ENCODE results near the gene AAMP. TPM values are rescaled to one million over a fixed set of nuclear protein-coding genes. Genes with fewer than 3 reads are reported as not detected.

Gene AAMP
- total RNA-seq, 4 donors from 2014 or later: 104 to 169 (median 144) TPM

DNA sequence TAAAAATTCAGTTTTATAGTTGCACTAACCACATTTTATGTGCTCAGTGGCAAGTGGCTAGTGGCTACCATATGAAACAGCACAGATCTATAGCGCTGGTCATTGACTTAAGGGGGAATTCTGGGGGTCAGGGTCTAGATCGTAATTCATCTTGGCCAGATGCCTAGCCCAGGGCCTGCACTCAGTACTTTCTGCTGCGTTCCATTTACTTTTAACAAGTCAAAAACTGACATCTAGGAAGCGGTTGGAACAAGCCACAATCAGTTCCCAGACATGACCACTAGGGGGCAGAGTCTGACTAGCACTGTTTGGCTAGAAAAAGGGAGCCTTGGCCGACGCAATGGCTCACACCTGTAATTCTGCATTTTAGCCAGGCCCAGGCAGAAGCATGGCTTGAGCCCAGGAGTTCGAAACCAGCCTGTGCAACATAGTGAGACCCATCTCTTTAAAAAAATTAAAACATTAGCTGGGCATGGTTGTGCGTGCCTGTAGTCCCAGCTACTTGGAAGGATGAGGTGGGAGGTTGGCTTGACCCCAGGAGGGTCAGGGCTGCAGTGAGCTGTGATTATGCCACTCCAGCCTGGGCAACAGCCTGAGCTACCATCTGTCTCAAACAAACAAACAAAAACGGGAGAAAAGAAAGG, 31.4 kb upstream of the AAMP start:
- WGBS: 11% methylated on average over 9 of the region's 9 CpGs
- Histone ChIP-seq H3K4me3 (no peak overlapping the region), H3K27ac (replicated peaks in 1 of 4) (no peak overlapping the region), H3K4me1 (peaks cover 0 to 7% (median 3%) of the 10 kb centered on the region in 4 donors), H3K27me3 (no peaks in the 10 kb centered on the region), H3K36me3 (no peaks in the 10 kb centered on the region), H3K9me3 (no peaks in the 10 kb centered on the region)
- TF ChIP-seq POLR2A (IDR thresholded peaks at IDR 0.05; ENCODE audit: low read depth): no peak
- TF ChIP-seq EP300 (IDR thresholded peaks at IDR 0.05): no peak
- TF ChIP-seq POLR2AphosphoS5 (IDR thresholded peaks at IDR 0.05): peak; percentile 25 to 78
- TF ChIP-seq CTCF (IDR thresholded peaks at IDR 0.05): peak; percentile 97 to 99 (median 98)
- DNase-seq (ENCODE audit: extremely low spot score): peak; percentile 97
- intact Hi-C loops (cut with DNase I): loop anchor here (5.0 kb wide), 3 partner anchors 56 to 166 kb away; partner anchors contain the start of gene CATIP

DNA sequence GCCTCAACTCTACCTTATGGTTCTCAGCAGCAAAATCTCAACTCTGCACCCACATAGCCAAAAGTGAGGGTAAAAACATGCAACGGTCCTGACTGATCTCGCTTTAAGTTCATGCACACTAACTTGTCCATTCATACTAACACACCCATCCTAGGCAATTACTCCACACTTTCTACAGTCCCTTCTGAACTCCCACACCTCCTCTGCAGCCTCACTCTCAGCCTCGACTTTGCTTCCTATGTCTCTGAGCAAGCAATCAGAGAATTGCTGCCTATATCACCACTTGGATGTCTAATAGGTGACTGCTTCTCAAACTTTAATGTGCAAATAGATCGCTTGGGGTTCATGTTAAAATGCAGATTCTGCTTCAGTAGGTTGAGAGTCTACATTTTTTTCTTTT, 30.2 kb upstream of the AAMP start:
- Histone ChIP-seq H3K4me1 (peaks cover 0 to 7% (median 3%) of the 10 kb centered on the region in 4 donors), H3K9me3 (no peaks in the 10 kb centered on the region), H3K27ac (replicated peaks in 1 of 4) (no peak overlapping the region), H3K4me3 (no peak overlapping the region), H3K27me3 (no peaks in the 10 kb centered on the region), H3K36me3 (no peaks in the 10 kb centered on the region)
- no peak for DNase-seq (ENCODE audit: extremely low spot score)
- no peak for TF ChIP-seq CTCF (IDR thresholded peaks at IDR 0.05)
- TF ChIP-seq EP300 (IDR thresholded peaks at IDR 0.05): no peak
- no peak for TF ChIP-seq POLR2A (IDR thresholded peaks at IDR 0.05; ENCODE audit: low read depth)
- TF ChIP-seq POLR2AphosphoS5 (IDR thresholded peaks at IDR 0.05): no peak
- intact Hi-C loops (cut with DNase I): loop anchor here (5.0 kb wide), 3 partner anchors 57 to 167 kb away; partner anchors contain the start of gene CATIP
- 80% methylated on average over 4 of the region's 4 CpGs for WGBS

DNA sequence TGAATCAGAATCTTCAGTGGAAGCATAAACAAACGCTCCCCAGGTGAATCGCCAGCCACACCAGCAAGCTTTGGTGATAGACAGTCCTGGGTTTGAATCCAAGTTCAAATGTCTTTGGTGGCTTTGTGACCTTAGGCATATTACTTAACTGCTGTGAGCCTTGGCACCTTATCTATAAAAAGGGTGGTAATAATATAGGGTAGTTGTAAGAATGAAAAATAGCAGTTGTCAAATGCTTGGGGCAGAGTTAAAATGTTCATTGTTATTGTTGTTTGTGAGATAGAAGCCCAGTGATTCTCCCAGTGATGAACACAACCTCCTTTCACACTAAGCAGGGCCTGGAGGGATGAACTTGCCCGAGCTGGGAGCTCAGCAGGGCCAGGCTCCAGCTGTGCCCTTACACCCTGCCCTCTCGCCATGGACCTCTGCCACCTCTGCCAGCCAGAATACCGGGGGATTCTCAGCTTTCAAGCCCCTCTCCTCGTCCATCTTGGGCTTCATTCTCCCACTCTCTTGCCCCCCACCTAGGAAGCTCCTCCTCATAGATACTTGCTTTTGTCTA, 28.5 kb upstream of the AAMP start:
- Histone ChIP-seq H3K9me3 (no peaks in the 10 kb centered on the region), H3K27ac (replicated peaks in 1 of 4) (no peak overlapping the region), H3K27me3 (no peaks in the 10 kb centered on the region), H3K36me3 (no peaks in the 10 kb centered on the region), H3K4me3 (no peak overlapping the region), H3K4me1 (peaks cover 5 to 14% (median 8%) of the 10 kb centered on the region in 4 donors)
- TF ChIP-seq EP300 (IDR thresholded peaks at IDR 0.05) (no peak), POLR2AphosphoS5 (IDR thresholded peaks at IDR 0.05) (no peak), CTCF (IDR thresholded peaks at IDR 0.05) (no peak), POLR2A (IDR thresholded peaks at IDR 0.05; ENCODE audit: low read depth) (no peak)
- intact Hi-C loops (cut with DNase I): no loop called here
- DNase-seq (ENCODE audit: extremely low spot score): no peak
- WGBS: 87% methylated on average over 6 of the region's 6 CpGs

DNA sequence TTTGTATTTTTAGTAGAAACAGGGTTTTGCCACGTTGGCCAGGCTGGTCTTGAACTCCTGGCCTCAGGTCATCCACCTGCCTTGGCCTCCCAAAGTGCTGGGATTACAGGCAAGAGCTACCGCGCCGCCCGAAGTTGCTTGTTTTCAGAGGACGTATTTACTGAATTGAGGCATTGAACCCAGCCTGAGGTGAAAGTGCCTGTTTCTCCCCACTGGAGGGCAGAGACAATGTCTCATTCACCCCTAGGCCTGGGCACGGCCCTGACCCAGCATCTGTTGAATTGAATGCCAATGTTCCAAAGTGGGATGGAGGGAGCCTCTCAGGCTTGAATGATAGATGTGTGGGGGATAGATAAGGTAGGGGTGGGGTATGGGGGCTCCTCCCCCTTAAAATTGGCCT, 26.9 kb upstream of the AAMP start:
- peaks cover 14 to 27% (median 17%) of the 10 kb centered on the region in 4 donors for H3K4me1 ChIP-seq
- no peaks in the 10 kb centered on the region for H3K36me3 ChIP-seq
- DNase-seq (ENCODE audit: extremely low spot score): no peak
- 81% methylated on average over 7 of the region's 7 CpGs for WGBS
- TF ChIP-seq POLR2A (IDR thresholded peaks at IDR 0.05; ENCODE audit: low read depth): no peak
- no peak overlapping the region for H3K4me3 ChIP-seq
- no peaks in the 10 kb centered on the region for H3K27me3 ChIP-seq
- no peak overlapping the region for H3K27ac ChIP-seq (replicated peaks in 1 of 4)
- H3K9me3 ChIP-seq: no peaks in the 10 kb centered on the region
- intact Hi-C loops (cut with DNase I): no loop called here

DNA sequence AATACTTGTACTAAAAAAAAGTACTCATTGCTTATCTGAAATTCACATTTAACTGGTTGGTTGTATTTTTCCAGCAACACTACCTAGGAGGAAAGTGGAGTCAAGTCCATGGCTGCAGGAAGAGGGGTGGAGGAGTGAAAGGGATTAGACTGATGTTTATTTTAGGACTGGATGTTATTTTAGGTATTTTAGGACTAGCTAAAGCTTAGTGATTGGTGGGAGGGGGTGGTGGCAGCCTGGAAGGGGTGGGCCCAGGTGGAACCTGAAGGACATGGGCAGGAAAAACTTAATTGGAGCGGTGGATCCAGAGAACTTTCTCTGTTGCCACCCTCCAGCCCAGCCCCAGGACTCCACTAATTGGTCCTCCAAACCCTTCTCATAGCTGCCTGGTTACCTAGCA, 26.3 kb upstream of the AAMP start:
- H3K27ac ChIP-seq (replicated peaks in 1 of 4): no peak overlapping the region
- H3K4me1 ChIP-seq: peaks cover 18 to 28% (median 19%) of the 10 kb centered on the region in 4 donors
- H3K9me3 ChIP-seq: no peaks in the 10 kb centered on the region
- intact Hi-C loops (cut with DNase I): no loop called here
- H3K4me3 ChIP-seq: no peak overlapping the region
- H3K36me3 ChIP-seq: no peaks in the 10 kb centered on the region
- WGBS: 90% methylated on average over 1 of the region's 1 CpG
- DNase-seq (ENCODE audit: extremely low spot score): no peak
- no peak for TF ChIP-seq EP300 (IDR thresholded peaks at IDR 0.05)
- TF ChIP-seq POLR2AphosphoS5 (IDR thresholded peaks at IDR 0.05): no peak
- no peak for TF ChIP-seq CTCF (IDR thresholded peaks at IDR 0.05)
- TF ChIP-seq POLR2A (IDR thresholded peaks at IDR 0.05; ENCODE audit: low read depth): no peak
- no peaks in the 10 kb centered on the region for H3K27me3 ChIP-seq

All from esophagus muscularis mucosa (tissue), 4 donors.